ENCODE data around the gene CAMK1D. TPM values are rescaled to one million over a fixed set of nuclear protein-coding genes. Genes with fewer than 3 reads are reported as not detected.

Gene CAMK1D
- total RNA-seq, 4 donors from 2014 or later, result 0.55 to 2.2 (median 1.5) TPM

- ATAC-seq (no peak), DNase-seq (no peak)
- H3K4me1 ChIP-seq, result no peaks in the 10 kb centered on the region
- intact Hi-C loops (cut with DNase I; ENCODE audit: low total_unique reads) (no loop called here), in situ Hi-C loops (cut with MboI; ENCODE audit: low sequenced_read_pairs in 4 of 4) (loop anchor here in 1 of 4 donors (25.0 kb wide), 1 partner anchor 288 kb away; no protein-coding TSS in a partner anchor)
- H3K9me3 ChIP-seq, result no peaks in the 10 kb centered on the region
- H3K36me3 ChIP-seq, result no peaks in the 10 kb centered on the region
- H3K27me3 ChIP-seq, result no peaks in the 10 kb centered on the region
- no peak for TF ChIP-seq POLR2A (IDR thresholded peaks at IDR 0.05)
- TF ChIP-seq, protein P1, sequence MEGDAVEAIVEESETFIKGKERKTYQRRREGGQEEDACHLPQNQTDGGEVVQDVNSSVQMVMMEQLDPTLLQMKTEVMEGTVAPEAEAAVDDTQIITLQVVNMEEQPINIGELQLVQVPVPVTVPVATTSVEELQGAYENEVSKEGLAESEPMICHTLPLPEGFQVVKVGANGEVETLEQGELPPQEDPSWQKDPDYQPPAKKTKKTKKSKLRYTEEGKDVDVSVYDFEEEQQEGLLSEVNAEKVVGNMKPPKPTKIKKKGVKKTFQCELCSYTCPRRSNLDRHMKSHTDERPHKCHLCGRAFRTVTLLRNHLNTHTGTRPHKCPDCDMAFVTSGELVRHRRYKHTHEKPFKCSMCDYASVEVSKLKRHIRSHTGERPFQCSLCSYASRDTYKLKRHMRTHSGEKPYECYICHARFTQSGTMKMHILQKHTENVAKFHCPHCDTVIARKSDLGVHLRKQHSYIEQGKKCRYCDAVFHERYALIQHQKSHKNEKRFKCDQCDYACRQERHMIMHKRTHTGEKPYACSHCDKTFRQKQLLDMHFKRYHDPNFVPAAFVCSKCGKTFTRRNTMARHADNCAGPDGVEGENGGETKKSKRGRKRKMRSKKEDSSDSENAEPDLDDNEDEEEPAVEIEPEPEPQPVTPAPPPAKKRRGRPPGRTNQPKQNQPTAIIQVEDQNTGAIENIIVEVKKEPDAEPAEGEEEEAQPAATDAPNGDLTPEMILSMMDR (IDR thresholded peaks at IDR 0.05 in 4 of 5, conservative IDR thresholded peaks at IDR 0.05 in 1 of 5), result no peak
- H3K27ac ChIP-seq, result no peak overlapping the region
- H3K4me3 ChIP-seq, result no peak overlapping the region
These were observed 449.8 kb downstream of the CAMK1D start for GRCh38 chr10:12799144-12799543.

GRCh38 chr10:12799714-12800113, 450.4 kb downstream of the CAMK1D start:
- no peaks in the 10 kb centered on the region for H3K9me3 ChIP-seq
- no peak overlapping the region for H3K27ac ChIP-seq
- H3K4me3 ChIP-seq, result no peak overlapping the region
- ATAC-seq (no peak), DNase-seq (no peak)
- no peaks in the 10 kb centered on the region for H3K36me3 ChIP-seq
- H3K4me1 ChIP-seq, result no peaks in the 10 kb centered on the region
- in situ Hi-C loops (cut with MboI; ENCODE audit: low sequenced_read_pairs in 4 of 4), result loop anchor here in 1 of 4 donors (25.0 kb wide), 1 partner anchor 288 kb away; no protein-coding TSS in a partner anchor
- H3K27me3 ChIP-seq, result no peaks in the 10 kb centered on the region
- TF ChIP-seq POLR2A (IDR thresholded peaks at IDR 0.05), result no peak
- TF ChIP-seq, protein P1 (IDR thresholded peaks at IDR 0.05 in 4 of 5, conservative IDR thresholded peaks at IDR 0.05 in 1 of 5), result no peak
- intact Hi-C loops (cut with DNase I; ENCODE audit: low total_unique reads), result no loop called here

DNA sequence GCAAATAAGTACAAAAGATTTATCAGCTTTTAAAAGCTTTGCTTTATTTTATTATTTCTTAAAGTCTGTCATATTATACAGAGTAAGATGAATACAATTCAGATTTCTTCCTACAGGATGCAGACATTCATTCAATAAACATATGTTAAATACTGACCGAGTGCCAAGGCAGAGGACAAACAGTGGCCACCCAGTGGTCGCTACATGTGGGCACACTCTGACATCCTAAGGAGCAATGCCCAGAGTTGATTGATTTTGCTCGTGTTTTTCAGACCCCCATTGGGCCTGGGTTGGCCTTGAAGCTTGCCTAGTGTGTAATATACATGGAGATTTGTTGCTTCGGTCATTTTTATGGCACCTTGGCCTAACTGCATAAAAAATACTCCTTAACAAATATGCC, 451.0 kb downstream of the CAMK1D start:
- Histone ChIP-seq H3K36me3 (no peaks in the 10 kb centered on the region), H3K4me1 (no peaks in the 10 kb centered on the region), H3K27me3 (no peaks in the 10 kb centered on the region), H3K9me3 (no peaks in the 10 kb centered on the region), H3K27ac (no peak overlapping the region), H3K4me3 (no peak overlapping the region)
- TF ChIP-seq POLR2A (IDR thresholded peaks at IDR 0.05), result no peak
- TF ChIP-seq, protein P1 (IDR thresholded peaks at IDR 0.05 in 4 of 5, conservative IDR thresholded peaks at IDR 0.05 in 1 of 5), result peak in 1 of 5 experiments; percentile 29
- ATAC-seq, result no peak
- in situ Hi-C loops (cut with MboI; ENCODE audit: low sequenced_read_pairs in 4 of 4) (no loop called here), intact Hi-C loops (cut with DNase I; ENCODE audit: low total_unique reads) (no loop called here)
- DNase-seq, result no peak

DNA sequence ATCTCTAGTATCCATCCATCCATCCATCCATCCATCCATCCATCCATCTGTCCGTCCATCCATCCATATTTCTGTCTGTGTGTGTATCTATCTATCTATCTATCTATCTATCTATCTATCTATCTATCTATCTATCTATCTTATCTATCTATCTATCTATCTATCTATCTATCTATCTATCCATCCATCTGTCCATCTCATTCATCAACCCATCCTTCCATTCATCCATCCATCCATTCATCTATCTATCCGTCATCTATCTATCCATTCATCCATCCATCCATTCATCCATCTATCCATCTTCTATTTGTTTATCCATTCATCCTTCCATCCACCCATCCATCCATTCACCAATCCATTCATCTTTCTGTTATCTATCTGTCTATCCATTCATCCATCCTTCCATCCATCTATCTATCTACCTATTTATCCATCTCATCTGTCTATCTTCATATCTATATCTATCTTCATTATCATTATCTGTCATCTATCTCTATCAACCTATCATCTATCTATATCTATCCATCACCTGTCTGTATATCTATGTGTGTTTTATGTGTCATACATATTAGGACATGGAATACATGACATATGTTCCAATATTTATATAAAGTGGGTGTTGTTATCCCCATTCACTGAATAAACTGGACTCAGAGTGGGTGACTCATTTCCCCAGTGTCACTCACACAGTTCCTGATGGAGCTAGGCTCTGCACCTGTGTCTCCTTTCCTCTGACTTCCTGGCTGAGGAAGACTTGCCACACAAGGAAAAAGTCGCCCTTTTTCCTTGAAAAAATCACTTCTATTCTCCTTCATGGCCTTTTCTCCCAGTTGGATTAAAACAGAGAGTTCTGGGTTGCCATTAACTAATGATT, 452.1 kb downstream of the CAMK1D start:
- TF ChIP-seq, protein P1 (IDR thresholded peaks at IDR 0.05 in 4 of 5, conservative IDR thresholded peaks at IDR 0.05 in 1 of 5), result no peak
- no peak for TF ChIP-seq POLR2A (IDR thresholded peaks at IDR 0.05)
- in situ Hi-C loops (cut with MboI; ENCODE audit: low sequenced_read_pairs in 4 of 4), result no loop called here
- no peak for ATAC-seq

More for the DNA sequence above, 452.1 kb downstream of the CAMK1D start:
- Histone ChIP-seq H3K27me3 (no peaks in the 10 kb centered on the region), H3K4me1 (no peaks in the 10 kb centered on the region), H3K9me3 (no peaks in the 10 kb centered on the region), H3K4me3 (no peak overlapping the region), H3K27ac (no peak overlapping the region), H3K36me3 (no peaks in the 10 kb centered on the region)
- intact Hi-C loops (cut with DNase I; ENCODE audit: low total_unique reads), result no loop called here
- DNase-seq, result no peak

All from gastrocnemius medialis (tissue), 4 donors.